IMR-90 (cell line): ENCODE measurements around the gene MAP3K1. TPM values are rescaled to one million over a fixed set of nuclear protein-coding genes. Genes with fewer than 3 reads are reported as not detected.
A peak's percentile ranks its signal among the peaks of the same experiment; 100 is the strongest.

Source experiments
- ATAC-seq: fragments of 200-7000 bp; cut with Tn5 transposase; 2 replicates; pipeline ENCODE4 v1.9.1; 2020; ENCODE audit warnings: low read depth, mild to moderate bottlenecking, moderate library complexity
- BruUV-seq: library from RNA; stranded (reverse); fragments of 400-500 nt; replicated peaks from 2 replicates; lab custom pipeline; 2021; lab: Mats Ljungman, UMichigan
- CTCF ChIA-PET: fragments of 300-600 bp; formaldehyde crosslinking; extraction: SDS; loops from one replicate; lab custom pipeline; 2021; ENCODE audit warnings: antibody characterized with exemption; lab: Yijun Ruan, JAX
- POLR2A ChIA-PET: fragments of 300-600 bp; sonication (Branson Sonifier 250); formaldehyde crosslinking; loops from one replicate; lab custom pipeline; 2022; ENCODE audit warnings: antibody characterized with exemption; ENCODE audit not compliant: unreplicated experiment; lab: Charles Lee
- DNase-seq: peaks from one replicate; pipeline ENCODE4 v3.0.0; 2013
- H2AFZ ChIP-seq: replicated peaks from 2 replicates; pipeline ENCODE3; 2013; ENCODE audit warnings: low read length, mild to moderate bottlenecking; ENCODE audit not compliant: poor library complexity
- H2AK5ac ChIP-seq: 2 replicates; pipeline ENCODE4 v1.6.1; 2013; ENCODE audit warnings: low read depth, low read length, inconsistent platforms
- H2AK9ac ChIP-seq: replicated peaks from 2 replicates; pipeline ENCODE3; 2013; ENCODE audit warnings: mild to moderate bottlenecking, low read depth, low read length, moderate library complexity; ENCODE audit not compliant: poor library complexity
- H2BK120ac ChIP-seq: 2 replicates; pipeline ENCODE4 v1.6.1; 2013; ENCODE audit warnings: low read depth, low read length, inconsistent platforms
- H2BK15ac ChIP-seq: 3 replicates; pipeline ENCODE4 v1.6.1; 2013; ENCODE audit warnings: low read depth, low read length, inconsistent platforms
- H2BK20ac ChIP-seq: 2 replicates; pipeline ENCODE4 v1.6.1; 2013; ENCODE audit warnings: low read depth, mild to moderate bottlenecking, inconsistent platforms, low read length, moderate library complexity
- H2BK5ac ChIP-seq: 2 replicates; pipeline ENCODE4 v1.6.1; 2013; ENCODE audit warnings: mild to moderate bottlenecking, low read depth, low read length, inconsistent platforms; ENCODE audit not compliant: poor library complexity, severe bottlenecking
- H3K14ac ChIP-seq: replicated peaks from 2 replicates; pipeline ENCODE4 v1.6.1; 2013; ENCODE audit warnings: low read depth, low read length, inconsistent platforms
- H3K18ac ChIP-seq: 2 replicates; pipeline ENCODE4 v1.6.1; 2013; ENCODE audit warnings: low read depth, low read length, control low read depth
- H3K23ac ChIP-seq: 2 replicates; pipeline ENCODE4 v1.6.1; 2013; ENCODE audit warnings: low read depth, low read length, inconsistent platforms
- H3K27ac ChIP-seq: 2 replicates; pipeline ENCODE4 v1.5.1; 2013; ENCODE audit warnings: mild to moderate bottlenecking, control low read depth, low read length; ENCODE audit not compliant: insufficient read depth
- H3K27me3 ChIP-seq: 2 replicates; pipeline ENCODE4 v1.6.1; 2013; ENCODE audit warnings: low read length; ENCODE audit not compliant: control insufficient read depth, insufficient read depth
- H3K36me3 ChIP-seq: 2 replicates; pipeline ENCODE4 v1.6.1; 2013; ENCODE audit warnings: low read length, mixed read lengths; ENCODE audit not compliant: control insufficient read depth, insufficient read depth
- H3K4ac ChIP-seq: 2 replicates; pipeline ENCODE4 v1.6.1; 2013; ENCODE audit warnings: low read depth, low read length, inconsistent platforms
- H3K4me1 ChIP-seq: 2 replicates; pipeline ENCODE4 v1.6.1; 2013; ENCODE audit warnings: low read length, mixed read lengths; ENCODE audit not compliant: control insufficient read depth, insufficient read depth
- H3K4me2 ChIP-seq: 2 replicates; pipeline ENCODE4 v1.6.1; 2013; ENCODE audit warnings: low read depth, mild to moderate bottlenecking, control low read depth, low read length, moderate library complexity
- H3K4me3 ChIP-seq: 2 replicates; pipeline ENCODE4 v1.5.1; 2013; ENCODE audit warnings: low read depth, mild to moderate bottlenecking, control low read depth, low read length, moderate library complexity; ENCODE audit not compliant: insufficient read depth
- H3K56ac ChIP-seq: 2 replicates; pipeline ENCODE4 v1.6.1; 2013; ENCODE audit warnings: low read length, inconsistent platforms; ENCODE audit not compliant: insufficient read depth; ENCODE audit errors: extremely low read depth
- H3K79me1 ChIP-seq, 2 experiments: 2 replicates each; pipeline ENCODE4 v1.6.1; 2013; ENCODE audit warnings: low read length in 2 of 2, inconsistent platforms in 1 of 2, low read depth in 1 of 2
- H3K9ac ChIP-seq: 2 replicates; pipeline ENCODE4 v1.6.1; 2013; ENCODE audit warnings: low read depth, low read length, control low read depth
- H3K9me1 ChIP-seq: 2 replicates; pipeline ENCODE4 v1.6.1; 2013; ENCODE audit warnings: low read length, inconsistent platforms; ENCODE audit not compliant: insufficient read depth
- H3K9me3 ChIP-seq: 2 replicates; pipeline ENCODE4 v1.6.1; 2013; ENCODE audit warnings: low read length; ENCODE audit not compliant: control insufficient read depth, insufficient read depth
- H4K20me1 ChIP-seq: 2 replicates; pipeline ENCODE4 v1.6.1; 2013; ENCODE audit warnings: low read length, inconsistent platforms; ENCODE audit not compliant: insufficient read depth
- H4K5ac ChIP-seq: 2 replicates; pipeline ENCODE4 v1.6.1; 2013; ENCODE audit warnings: mild to moderate bottlenecking, low read depth, low read length, control low read depth
- H4K8ac ChIP-seq, 2 experiments: 2 replicates each; pipeline ENCODE4 v1.6.1; 2013; ENCODE audit warnings: low read depth in 2 of 2, low read length in 2 of 2, control low read depth in 1 of 2, inconsistent platforms in 1 of 2
- H4K91ac ChIP-seq: 2 replicates; pipeline ENCODE4 v1.6.1; 2013; ENCODE audit warnings: low read depth, low read length, inconsistent platforms; ENCODE audit not compliant: insufficient read depth
- BHLHE40 ChIP-seq: fragments of 150-350 bp; IDR thresholded peaks from 2 replicates; pipeline ENCODE4 v1.6.1; 2016; ENCODE audit warnings: mild to moderate bottlenecking, low read depth, low read length
- CEBPB ChIP-seq: IDR thresholded peaks from 2 replicates; pipeline ENCODE4 v1.6.1; 2012; ENCODE audit warnings: low read depth, low read length, improper control_type of control experiment
- MXI1 ChIP-seq: IDR thresholded peaks from 2 replicates; pipeline ENCODE4 v1.6.1; 2012; ENCODE audit warnings: low read depth, mild to moderate bottlenecking, low read length, moderate library complexity, borderline replicate concordance
- WGBS, 2 experiments: methylation state at CpG; one replicate each; pipeline versions ENCODE4 v1.1.5 to v1.1.7; 2013; ENCODE audit warnings: missing lambda C conversion rate in 2 of 2; ENCODE audit not compliant: insufficient read length in 1 of 2; ENCODE audit errors: extremely low coverage in 2 of 2; 5-methylcytosine and 5-hydroxymethylcytosine counted together
- dilution Hi-C: fragments of 300-500 bp; cut with HindIII; formaldehyde crosslinking; loops from one replicate; pipeline ENCODE4 v1.14.3; 2018; ENCODE audit warnings: low sequenced_read_pairs; ENCODE audit not compliant: unreplicated experiment
- in situ Hi-C: fragments of 300-500 bp; cut with MboI; formaldehyde crosslinking; loops from 3 replicates; pipeline ENCODE4 v1.14.3; 2019; ENCODE audit warnings: low sequenced_read_pairs, inconsistent platforms, mixed read lengths
- intact Hi-C: fragments of 100-400 bp; cut with micrococcal nuclease; formaldehyde crosslinking; loops from 2 replicates; pipeline ENCODE4 v1.10.0; 2022
- polyA plus RNA-seq, 3 experiments: library from polyadenylated mRNA; depleted of rRNA; stranded (reverse); fragments of >200 nt; gene quantifications; 2 replicates each; pipeline ENCODE4 v1.2.3, GENCODE V29; 2012; ENCODE audit warnings: low replicate concordance in 1 of 3
- total RNA-seq: library from RNA; depleted of rRNA; stranded (reverse); fragments of >200 nt; gene quantifications from 2 replicates; pipeline ENCODE4 v1.2.3, GENCODE V29; 2012

Gene MAP3K1
- total and polyA plus RNA-seq, 2 of the 4 experiments (the other 2 are of a cell fraction): 3.8 to 18.8 TPM

GRCh38 chr5:56919942-56920662 lies 104.8 kb downstream of the MAP3K1 start:
- H2AFZ ChIP-seq: no peak overlapping the region
- DNase-seq (no peak), ATAC-seq (no peak)
- H3K36me3 ChIP-seq: peaks cover 19% of the 10 kb centered on the region
- H2BK120ac ChIP-seq: no peak overlapping the region
- no peaks in the 10 kb centered on the region for H3K27me3 ChIP-seq
- TF ChIP-seq MXI1 (no peak), BHLHE40 (no peak), CEBPB (peak; percentile 47; the same call in 1 of the 2 replicates)
- H2BK20ac ChIP-seq: no peak overlapping the region
- no peak overlapping the region for H3K4me2 ChIP-seq
- POLR2A ChIA-PET: interaction anchor here (0.6 kb wide), 1 partner anchor 31 kb away, joined by 3 read pairs; no protein-coding TSS in a partner anchor
- no peak overlapping the region for H2AK9ac ChIP-seq
- no peak overlapping the region for H3K56ac ChIP-seq
- H3K27ac ChIP-seq: no peak overlapping the region
- no peaks in the 10 kb centered on the region for H4K20me1 ChIP-seq
- no peak overlapping the region for H3K4ac ChIP-seq
- no peak overlapping the region for H3K9ac ChIP-seq
- no peak overlapping the region for H4K91ac ChIP-seq
- no peak overlapping the region for H4K5ac ChIP-seq
- CTCF ChIA-PET: no interaction called here
- BruUV-seq: no TSS peak
- no peak overlapping the region for H2BK5ac ChIP-seq
- no peak overlapping the region for H2AK5ac ChIP-seq
- H4K8ac ChIP-seq: no peak overlapping the region
- no peak overlapping the region for H3K18ac ChIP-seq
- no peak overlapping the region for H3K23ac ChIP-seq
- no peak overlapping the region for H3K14ac ChIP-seq
- peaks cover 6 to 9% of the 10 kb centered on the region in 2 experiments; a peak in 3 of 4 replicates for H3K79me1 ChIP-seq
- H2BK15ac ChIP-seq: no peak overlapping the region
- intact Hi-C loops (no loop called here), dilution Hi-C loops (no loop called here), in situ Hi-C loops (loop anchor here (25.0 kb wide), 1 partner anchor 1542 kb away; the partner anchor contains the start of gene PLK2)
- H3K4me1 ChIP-seq: no peaks in the 10 kb centered on the region
- no peaks in the 10 kb centered on the region for H3K9me1 ChIP-seq
- no CpG with 5 or more reads among the region's 1 CpG for WGBS, 2 experiments
- H3K4me3 ChIP-seq: no peak overlapping the region
- no peaks in the 10 kb centered on the region for H3K9me3 ChIP-seq
